Measurements from ENCODE around the gene GALNT18.

The GALNT18 gene

GRCh38 chr11:11528986-11529385, 92.8 kb downstream of the GALNT18 start:
- no peak for DNase-seq

- no peak for DNase-seq
Observed at GRCh38 chr11:11525283-11525682, 96.5 kb downstream of the GALNT18 start.

- DNase-seq = no peak
Observed at GRCh38 chr11:11524436-11525061, 97.3 kb downstream of the GALNT18 start.

- DNase-seq = no peak
Observed at GRCh38 chr11:11522591-11522990, 99.2 kb downstream of the GALNT18 start.

GRCh38 chr11:11521306-11522002, 100.4 kb downstream of the GALNT18 start:
- no peak for DNase-seq

GRCh38 chr11:11520231-11521015, 101.4 kb downstream of the GALNT18 start:
- no peak for DNase-seq

GRCh38 chr11:11519184-11519583, 102.6 kb downstream of the GALNT18 start:
- DNase-seq = no peak

- DNase-seq = no peak
Observed at GRCh38 chr11:11514246-11514645, 107.6 kb downstream of the GALNT18 start.

GRCh38 chr11:11513422-11513821, 108.4 kb downstream of the GALNT18 start:
- no peak for DNase-seq

GRCh38 chr11:11512929-11513328, 108.9 kb downstream of the GALNT18 start:
- DNase-seq = no peak

- DNase-seq = peak in 1 of 14 donors; percentile 34
Observed at GRCh38 chr11:11512502-11512901, 109.3 kb downstream of the GALNT18 start.

GRCh38 chr11:11512090-11512489, 109.7 kb downstream of the GALNT18 start:
- peak in 1 of 14 donors; percentile 34 for DNase-seq

- peak in 13 of 14 donors; percentile 13 to 81 (median 56) for DNase-seq
Observed at GRCh38 chr11:11510939-11511338, 110.9 kb downstream of the GALNT18 start.

GRCh38 chr11:11505692-11506091, 116.1 kb downstream of the GALNT18 start:
- no peak for DNase-seq

- no peak for DNase-seq
Observed at GRCh38 chr11:11505190-11505589, 116.6 kb downstream of the GALNT18 start.

GRCh38 chr11:11504071-11504470, 117.7 kb downstream of the GALNT18 start:
- DNase-seq = no peak

- DNase-seq = no peak
Observed at GRCh38 chr11:11502263-11502861, 119.4 kb downstream of the GALNT18 start.

- no peak for DNase-seq
Observed at GRCh38 chr11:11501546-11502262, 120.1 kb downstream of the GALNT18 start.

- DNase-seq = no peak
Observed at GRCh38 chr11:11500744-11501487, 120.9 kb downstream of the GALNT18 start.

GRCh38 chr11:11499300-11499699, 122.5 kb downstream of the GALNT18 start:
- no peak for DNase-seq

- DNase-seq = peak in 4 of 14 donors; percentile 8 to 27 (median 18)
Observed at GRCh38 chr11:11498195-11498594, 123.6 kb downstream of the GALNT18 start.

GRCh38 chr11:11496879-11497278, 124.9 kb downstream of the GALNT18 start:
- no peak for DNase-seq
